Ammon's horn (tissue), 1 donor: ENCODE results near the gene CSPG4.
A peak's percentile ranks its signal among the peaks of the same experiment; 100 is the strongest.
"Not testable (repeated sequence)": the region's sequence is repeated elsewhere in the genome, so short reads cannot be mapped to it uniquely, and the experiment has no call there.

Experiments
- DNase-seq: peaks from one replicate; pipeline ENCODE4 v3.0.0-alpha.2; 2016; ENCODE audit warnings: low spot score

The CSPG4 gene

DNA sequence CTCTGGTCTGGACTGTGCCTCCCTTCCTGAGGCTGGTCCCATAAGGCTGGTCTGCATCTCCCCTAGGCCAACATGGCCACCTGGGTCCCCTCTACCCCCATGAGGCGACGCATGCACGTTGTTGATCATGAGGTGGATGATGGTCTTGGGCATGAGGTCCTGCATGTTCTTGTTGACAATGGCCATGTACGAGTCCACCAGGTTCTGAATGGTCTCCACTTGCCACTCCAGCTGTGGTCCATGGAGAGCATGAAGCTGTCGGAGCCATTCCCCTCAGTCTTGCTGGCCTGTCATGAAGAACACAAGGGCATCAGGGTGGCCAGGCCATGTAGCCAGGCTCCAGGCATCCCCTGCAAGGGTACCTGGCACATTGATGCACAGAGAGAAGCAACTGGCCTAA is 27.1 kb upstream of the CSPG4 start:
- DNase-seq = no peak

DNA sequence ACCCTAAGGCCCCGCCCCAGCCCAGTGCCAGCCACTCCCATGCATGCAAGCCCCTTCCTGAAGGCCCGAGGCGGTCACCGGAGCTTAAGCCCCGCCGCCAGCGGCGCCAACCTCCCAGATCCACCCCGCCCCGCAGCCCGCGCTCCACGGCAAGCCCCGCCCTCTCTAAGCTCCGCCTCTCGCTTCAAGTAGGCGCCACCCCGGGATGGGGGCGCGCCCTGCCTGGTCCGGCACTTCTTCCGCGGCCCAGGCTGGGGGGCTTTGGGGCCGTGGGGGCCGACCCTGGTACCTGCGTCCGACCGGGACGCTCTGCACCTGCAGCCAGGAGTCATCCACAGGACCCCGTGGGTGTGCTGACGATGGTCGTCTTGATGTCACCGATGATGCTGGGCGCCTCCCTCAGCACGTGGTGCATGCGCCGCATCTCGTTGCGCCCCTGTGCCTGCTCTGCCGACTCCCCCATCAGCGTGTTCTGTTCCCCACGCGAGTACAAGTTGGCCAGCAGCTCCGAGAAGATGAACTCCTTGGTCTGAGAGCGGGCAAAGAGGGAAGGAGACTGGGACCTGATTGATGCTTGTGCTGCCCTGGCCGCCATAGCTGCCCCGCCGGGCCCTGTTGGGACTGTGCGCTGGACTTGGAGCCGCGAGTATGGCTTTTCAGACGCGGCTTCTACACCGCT is 26.1 kb upstream of the CSPG4 start:
- peak; percentile 93 for DNase-seq

DNA sequence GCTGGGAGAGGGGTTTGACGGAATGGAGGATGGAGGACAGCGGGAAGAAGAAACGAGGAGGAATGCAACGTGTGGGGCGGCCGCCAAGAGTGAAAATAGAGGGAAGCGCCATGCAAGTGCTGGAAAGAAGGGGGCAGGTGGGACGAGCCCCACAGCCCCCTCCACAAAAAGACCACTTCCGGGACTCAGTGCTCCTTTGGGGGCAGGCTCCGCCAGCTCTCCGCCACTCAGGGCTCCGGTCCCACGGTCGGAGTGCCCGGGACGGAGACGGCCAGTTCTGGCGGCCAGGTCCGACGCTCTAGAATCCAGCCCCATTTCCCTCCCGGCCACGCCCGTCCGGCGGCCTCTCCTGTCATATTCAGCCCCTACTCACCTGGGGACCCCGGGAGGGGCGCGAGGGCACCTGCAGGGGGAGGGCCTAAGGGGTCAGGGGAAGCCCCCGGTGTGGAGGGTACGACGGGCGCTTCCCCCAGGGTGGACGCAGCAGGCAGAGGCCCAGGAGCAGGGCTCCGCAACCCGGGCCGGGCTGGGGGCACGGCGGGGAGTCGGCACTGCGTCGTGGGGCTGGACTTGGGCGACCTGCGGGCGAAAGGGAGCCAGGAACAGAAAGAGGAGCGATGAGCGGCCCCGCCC is 25.5 kb upstream of the CSPG4 start:
- no peak for DNase-seq

DNA sequence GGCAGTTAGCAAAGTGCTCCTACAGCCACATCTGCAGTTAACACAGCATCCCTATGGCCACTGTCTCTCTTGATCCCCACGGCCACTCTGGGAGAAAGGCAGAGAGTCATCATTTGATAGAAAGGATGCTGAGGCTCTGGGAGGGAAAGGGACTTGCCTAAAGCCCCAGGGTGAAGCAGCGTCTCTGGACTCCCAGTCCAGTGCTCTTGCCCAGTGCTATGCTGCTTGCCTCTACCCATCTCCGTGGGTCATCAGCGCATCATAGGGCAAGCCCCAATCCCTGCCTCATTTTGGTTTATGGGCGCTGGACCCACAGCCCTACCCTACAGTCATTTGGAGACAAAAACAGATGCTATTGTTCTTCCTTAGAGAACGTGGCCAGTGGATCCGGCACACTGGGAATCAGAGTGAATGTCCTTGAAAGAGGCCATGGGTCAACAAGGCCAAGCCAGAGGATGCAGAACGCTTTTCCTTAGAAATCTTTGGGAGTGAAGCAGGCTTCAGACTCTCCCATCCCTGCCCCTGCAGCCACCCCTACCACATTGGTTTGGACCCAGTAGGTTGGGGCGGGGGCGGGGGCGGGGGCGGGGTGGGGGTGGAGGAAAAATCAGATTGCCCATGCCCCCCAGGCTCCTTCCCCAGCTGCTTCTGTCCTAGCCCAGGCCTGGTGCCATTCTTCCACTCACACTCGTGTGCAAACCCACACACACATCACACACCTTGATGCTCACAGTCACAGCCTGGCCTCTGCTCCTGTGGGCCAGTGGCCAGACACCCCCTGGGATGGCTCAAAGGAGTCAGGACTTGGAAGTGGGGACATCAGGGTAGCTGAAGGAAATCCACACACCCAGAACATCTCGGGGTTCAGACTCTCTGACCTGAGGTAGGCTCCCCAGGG is 24.7 kb upstream of the CSPG4 start:
- not testable (repeated sequence) for DNase-seq

DNA sequence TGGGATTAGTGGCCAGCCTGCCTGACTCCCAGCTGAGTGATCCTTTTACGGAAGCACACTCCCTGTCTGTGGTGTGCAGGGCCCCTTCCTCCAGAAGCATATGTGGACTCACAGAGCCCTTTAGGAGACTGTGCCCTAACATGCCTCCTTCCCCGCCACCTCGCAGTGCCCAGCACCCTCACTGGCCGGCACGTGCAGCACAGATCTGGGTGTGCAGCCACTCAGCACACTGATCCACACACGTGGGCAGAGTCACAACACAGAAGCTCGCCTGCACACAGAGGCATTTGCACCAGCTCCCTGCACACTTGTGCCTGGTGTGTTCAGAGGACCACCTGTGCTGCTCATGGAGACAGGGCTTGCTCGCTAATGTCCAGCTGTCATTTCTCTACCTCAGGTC is 23.6 kb upstream of the CSPG4 start:
- DNase-seq = no peak

DNA sequence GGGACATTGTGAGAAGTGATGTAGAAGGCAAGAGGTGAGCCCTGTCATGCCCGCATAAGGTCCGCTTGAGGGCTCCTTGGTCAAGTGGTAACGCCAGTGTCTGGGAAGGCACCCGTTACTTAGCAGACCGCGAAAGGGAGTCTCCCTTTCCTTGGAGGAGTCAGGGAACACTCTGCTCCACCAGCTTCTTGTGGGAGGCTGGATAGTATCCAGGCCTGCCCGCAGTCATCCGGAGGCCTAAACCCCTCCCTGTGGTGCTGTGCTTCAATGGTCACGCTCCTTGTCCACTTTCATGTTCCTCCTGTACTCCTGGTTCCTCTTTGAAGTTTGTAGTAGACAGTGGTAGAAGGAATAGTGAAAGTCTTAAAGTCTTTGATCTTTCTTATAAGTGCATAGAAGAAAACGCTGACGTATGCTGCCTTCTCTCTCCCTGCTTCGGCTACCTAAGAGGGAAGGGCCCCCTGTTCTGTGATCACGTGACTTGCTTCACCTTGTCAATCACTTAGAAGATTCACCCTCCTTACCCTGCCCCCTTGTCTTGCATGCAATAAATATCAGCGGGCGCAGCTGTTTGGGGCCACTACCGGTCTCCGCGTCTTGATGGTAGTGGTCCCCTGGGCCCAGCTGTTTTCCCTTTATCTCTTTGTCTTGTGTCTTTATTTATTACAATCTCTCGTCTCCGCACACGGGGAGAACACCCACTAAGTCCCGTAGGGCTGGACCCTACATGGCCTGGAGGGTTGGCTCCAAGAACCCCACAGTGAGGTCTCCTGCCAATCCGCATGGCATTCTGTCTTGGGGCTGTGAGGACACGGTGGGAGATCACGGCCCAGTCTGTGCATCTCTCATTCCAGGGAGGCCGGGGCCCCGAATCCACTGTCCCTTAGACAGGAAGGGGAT is 22.5 kb upstream of the CSPG4 start:
- DNase-seq = not testable (repeated sequence)

DNA sequence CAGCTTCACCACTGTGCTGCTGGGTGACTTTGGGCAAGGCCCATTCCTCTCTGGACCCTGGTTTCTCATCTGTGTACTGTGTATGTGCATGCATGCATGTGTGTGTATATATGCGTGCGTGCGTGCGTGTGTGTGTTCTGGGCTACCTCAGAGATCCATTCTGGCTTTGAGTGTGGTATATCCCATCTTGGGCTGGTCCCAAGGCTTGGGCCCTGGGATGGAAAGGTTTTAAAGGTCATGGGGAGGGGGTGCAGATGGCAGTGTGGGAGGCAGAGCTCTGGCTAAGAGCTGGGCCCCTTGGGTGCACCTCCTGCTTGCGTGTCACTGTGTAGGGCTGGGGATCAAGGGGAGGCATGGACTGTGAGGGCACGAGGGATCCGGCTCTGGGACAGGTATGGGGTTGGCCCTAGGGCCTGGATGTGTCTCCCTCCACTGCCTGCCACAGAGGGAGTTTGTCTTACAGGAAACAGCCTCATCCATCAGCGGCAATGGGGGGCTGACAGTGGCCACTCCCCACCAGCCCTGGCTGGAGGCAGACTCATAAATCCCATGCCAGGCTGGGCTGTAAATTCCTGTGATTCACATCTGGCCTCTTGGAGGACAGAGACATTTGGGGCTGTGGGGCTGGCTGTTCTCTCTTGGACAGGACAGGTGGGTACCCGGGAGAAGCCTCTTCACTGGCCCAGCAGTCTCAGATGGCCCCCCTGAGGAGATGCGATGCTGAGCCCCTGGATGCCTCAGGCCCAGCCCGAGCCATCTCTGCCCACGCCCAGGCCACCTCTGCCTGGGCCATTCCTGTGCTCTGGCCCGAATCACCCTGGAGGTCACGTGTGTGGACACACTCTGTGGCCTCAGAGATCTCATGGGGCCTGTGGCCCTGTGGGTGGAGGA is 21.4 kb upstream of the CSPG4 start:
- no peak for DNase-seq

DNA sequence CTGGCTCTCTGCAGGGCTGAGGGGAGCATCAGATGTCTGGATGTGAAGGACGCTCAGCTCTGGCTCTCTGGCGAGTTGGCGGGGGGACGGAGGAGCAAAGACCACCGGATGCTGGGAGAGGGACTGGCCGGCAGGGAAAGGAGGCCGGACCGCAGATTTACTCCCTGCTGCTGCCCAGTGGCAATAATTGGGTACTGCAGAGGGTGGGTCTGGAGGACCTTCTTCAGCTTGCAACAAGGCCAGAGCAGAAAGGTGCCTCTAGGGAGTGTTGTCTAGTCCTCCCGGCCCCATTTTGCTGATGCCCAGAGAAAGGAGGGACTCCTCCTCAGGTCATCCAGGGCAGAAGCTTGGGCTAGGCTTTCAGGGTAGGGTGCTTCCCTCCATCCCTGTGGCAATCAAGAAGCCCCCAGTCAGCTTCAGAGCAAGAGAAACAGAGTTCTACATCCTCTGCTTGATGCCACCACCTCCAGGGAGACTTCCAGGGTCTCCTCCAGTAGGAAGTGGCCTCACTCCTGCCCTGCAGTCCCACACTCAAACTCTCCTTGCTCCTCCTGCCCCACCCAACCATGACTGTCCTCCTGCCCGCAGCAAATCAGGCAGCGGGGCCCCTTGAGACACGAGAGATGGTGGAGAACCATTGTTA is 20.3 kb upstream of the CSPG4 start:
- peak; percentile 74 for DNase-seq

GRCh38 chr15:75732177-75732808 is 19.6 kb upstream of the CSPG4 start:
- DNase-seq = no peak

DNA sequence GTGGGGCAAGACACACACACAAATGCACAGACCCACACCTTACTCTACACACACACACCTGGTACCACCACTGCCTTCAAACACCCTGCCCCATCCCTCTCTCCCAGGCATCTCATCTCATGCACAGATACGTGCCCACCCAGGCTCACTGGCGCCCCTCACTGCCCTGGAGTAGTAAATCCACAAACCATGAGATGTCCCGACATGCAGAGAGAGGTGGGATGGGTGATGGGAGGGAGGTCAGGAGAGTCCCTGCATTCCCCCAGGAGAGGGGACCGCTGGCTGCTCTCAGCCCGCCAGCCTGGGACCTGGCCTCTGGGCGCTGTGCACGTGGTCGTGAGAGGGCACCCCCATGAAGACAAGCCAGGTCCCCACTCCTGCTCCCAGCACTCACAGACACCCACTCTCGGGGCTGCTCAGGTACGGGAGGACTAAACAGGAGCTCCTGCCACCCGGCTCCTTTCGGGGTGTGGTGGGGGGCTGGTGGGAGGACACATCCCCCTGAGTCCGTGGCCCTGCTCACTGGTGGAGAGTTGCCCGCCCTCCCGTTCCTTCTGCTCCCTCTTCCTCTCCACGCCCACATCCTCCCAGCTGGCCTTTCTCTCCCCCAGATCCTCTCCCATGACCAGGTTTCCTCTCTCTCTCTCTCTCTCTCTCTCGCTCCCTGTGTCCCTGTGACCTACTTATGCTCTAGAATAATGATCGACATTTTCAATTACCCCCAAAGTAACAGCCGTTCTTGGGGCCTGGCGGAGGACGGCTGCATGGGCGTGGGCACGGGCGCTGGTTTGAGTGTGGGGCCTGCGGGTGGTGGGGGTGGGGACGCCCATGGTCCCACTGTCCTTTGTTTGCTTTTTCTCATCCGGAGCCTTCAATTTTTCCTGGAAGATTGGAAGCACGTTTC is 18.9 kb upstream of the CSPG4 start:
- DNase-seq = no peak

DNA sequence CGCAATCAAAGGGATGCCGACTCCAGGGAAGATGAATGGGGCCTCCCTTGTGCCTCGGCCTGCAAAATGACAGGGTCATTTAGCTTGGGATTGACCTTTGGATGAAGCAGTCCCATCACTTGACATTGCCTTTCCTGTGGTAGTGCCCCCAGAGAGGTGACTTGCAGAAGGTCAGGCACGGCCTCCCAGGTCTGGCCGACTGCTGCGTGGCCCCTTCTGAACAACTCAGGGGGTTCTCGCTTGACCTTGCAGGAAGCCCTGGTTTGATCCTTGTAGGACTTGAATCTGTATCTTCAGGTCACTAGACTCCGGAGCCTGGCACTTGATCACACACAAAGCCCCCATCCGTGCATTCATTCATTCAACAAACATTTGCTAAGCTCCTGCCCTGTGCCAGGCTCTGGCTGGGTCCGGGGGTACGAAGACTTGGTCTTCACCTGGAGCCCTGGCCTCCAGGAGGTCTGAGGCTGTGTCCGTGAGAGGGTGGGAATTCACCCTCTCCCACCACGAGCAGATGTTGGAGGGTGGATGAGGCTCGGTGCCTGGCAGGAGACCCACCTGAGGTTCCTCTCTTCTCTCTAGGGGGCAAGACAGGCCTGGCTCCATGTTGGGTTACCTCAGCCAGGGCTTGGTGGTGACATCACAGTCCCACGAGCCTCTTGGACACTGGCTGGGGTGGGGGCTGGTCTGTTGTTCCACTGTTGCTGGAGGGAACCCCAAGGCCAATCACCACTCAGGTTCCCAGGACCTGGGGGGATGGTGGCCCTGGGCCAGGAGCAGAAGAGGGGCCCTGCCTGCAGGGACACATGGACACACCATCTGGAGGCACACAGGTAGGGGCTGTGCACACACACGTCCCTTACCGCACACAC is 18.0 kb upstream of the CSPG4 start:
- not testable (repeated sequence) for DNase-seq

- no peak for DNase-seq
Measured at GRCh38 chr15:75729326-75730069, 16.9 kb upstream of the CSPG4 start.

DNA sequence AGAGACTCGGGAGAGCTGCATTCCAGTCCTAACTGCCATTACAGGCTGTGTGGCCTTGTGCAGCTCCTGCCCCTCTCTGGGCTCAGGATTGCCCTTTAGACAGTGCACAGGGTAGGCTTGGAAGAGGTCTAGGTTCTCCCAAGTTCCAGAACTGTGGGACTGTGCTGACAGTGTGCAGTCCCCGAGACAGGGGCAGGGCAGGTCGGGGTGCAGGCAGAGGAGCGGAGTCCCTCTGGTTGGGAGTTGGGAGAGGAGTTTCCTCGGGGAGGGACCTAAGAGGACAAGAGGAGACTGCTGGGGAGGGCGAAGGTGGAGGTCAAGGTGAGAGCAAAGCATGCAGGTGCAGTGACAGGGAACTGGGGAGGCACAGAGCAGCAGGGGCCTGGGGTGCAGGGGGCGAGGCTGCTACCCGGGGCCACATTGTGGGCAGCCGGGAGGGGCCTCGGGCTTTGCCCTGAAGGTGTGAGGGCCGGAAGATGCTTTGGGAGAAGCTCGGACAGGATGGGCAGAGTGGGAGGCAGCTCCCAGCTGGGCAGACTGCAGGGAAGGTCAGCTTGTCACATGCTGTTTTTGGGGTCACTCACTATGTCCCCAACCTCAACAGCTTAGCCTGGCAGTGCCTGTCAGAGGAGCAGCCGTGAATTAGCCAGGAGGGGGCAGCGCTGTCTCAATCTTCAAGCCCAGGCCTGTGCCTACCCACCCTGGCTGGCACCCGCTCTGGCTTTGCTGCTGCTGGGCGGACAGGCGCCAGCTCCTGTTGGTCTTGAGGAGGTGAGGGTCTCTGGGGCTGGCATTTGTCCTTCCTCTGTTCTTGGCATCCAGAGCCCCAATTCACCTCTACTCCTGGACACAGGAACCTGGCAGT is 15.4 kb upstream of the CSPG4 start:
- DNase-seq = peak; percentile 76

GRCh38 chr15:75727031-75727531 is 14.4 kb upstream of the CSPG4 start:
- DNase-seq = no peak

GRCh38 chr15:75725719-75726607 is 13.3 kb upstream of the CSPG4 start:
- no peak for DNase-seq
